Jurkat, Clone E6-1 (cell line): ENCODE measurements around the gene RPL36AL.
"Not testable (repeated sequence)": the region's sequence is repeated elsewhere in the genome, so short reads cannot be mapped to it uniquely, and the experiment has no call there.

Experiments
- DNase-seq: peaks from one replicate; pipeline ENCODE4 v3.0.0-alpha.2; 2011; ENCODE audit warnings: low read depth, low spot score
- H3K4me3 ChIP-seq: 2 replicates; pipeline ENCODE4 v1.5.1; 2011; ENCODE audit warnings: mild to moderate bottlenecking, low read length, control low read depth, moderate library complexity

The RPL36AL gene

DNA sequence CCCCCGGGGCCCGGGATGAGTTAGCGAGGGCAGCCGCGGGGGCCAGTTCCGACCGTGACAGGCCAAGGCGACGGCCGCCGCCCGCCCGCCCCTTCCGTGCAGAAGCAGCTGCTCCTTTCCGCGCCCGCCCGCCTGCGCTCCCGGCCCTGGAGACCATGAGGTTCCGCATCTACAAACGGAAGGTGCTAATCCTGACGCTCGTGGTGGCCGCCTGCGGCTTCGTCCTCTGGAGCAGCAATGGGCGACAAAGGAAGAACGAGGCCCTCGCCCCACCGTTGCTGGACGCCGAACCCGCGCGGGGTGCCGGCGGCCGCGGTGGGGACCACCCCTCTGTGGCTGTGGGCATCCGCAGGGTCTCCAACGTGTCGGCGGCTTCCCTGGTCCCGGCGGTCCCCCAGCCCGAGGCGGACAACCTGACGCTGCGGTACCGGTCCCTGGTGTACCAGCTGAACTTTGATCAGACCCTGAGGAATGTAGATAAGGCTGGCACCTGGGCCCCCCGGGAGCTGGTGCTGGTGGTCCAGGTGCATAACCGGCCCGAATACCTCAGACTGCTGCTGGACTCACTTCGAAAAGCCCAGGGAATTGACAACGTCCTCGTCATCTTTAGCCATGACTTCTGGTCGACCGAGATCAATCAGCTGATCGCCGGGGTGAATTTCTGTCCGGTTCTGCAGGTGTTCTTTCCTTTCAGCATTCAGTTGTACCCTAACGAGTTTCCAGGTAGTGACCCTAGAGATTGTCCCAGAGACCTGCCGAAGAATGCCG lies 872 bp upstream of the RPL36AL start:
- peak overlapping the region; percentile 74 for H3K4me3 ChIP-seq
- no peak for DNase-seq

GRCh38 chr14:49619730-49620129 lies 696 bp downstream of the RPL36AL start:
- peak overlapping the region; percentile 74 for H3K4me3 ChIP-seq
- no peak for DNase-seq

DNA sequence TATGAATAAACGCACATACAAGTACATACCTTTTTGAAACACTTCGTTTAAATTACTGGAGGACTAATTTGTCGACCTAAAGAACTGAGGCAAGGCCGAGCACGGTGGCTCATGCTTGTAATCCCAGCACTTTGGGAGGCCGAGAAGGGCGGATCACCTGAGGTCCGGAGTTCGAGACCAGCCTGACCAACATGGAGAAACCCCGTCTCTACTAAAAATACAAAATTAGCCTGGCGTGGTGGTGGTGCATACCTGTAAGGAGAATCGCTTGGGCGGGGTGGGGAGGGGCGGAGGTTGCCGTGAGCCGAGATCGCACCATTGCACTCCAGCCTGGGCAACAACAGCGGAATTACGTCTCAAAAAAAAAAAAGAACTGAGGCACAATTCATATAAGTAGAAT lies 1.2 kb downstream of the RPL36AL start:
- not testable (repeated sequence) for DNase-seq
- H3K4me3 ChIP-seq: peak overlapping the region; percentile 74

DNA sequence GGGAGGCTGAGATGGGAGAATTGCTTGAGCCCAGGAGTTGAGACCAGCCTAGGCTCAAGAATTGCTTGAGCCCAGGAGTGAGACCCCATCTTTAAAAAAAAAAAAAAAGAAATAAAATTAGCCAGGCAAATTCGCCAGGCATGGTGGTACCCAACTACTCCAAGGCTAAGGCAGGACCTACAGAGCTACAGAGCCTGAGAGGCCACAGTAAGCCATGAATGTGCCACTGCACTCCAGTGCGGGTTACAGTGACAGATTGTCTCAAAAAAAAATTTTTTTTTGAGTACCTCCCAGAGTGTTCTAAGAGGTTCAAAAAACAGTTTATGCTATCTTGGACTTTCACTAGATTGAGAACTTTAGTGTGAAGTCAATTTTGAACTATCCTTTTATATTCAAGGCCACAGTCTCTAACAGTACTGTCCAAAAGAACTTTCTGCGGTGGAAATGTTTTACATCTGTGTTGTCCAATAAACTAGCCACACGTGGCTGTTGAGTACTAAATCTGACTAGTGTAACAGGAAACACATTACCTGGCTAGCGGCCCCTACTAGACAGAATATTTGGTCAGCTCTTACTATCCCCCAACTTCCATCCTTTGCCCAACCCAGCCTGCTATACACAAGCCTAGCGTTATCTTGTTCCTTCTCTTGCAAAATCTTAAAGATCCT lies 2.4 kb downstream of the RPL36AL start:
- H3K4me3 ChIP-seq: no peak overlapping the region
- DNase-seq: no peak

GRCh38 chr14:49615776-49616175 lies 4.7 kb downstream of the RPL36AL start:
- no peak for DNase-seq

DNA sequence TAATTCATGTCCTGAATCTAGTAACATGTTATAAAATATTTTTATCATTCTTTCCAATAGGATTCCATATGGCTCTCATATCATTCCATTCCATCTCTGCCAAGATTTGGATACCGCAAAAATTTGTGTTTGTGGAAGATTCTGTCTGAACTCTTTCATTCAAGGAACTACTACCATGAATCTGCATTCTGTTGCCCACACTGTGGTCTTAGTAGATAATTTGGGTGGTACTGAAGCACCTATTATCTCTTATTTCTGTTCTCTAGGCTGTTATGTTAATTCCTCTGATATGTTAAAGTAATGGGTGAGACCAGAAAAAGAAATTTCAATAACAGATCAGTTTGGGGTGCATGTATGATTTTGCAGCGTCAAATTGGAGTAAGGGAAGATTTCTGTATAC lies 6.2 kb downstream of the RPL36AL start:
- DNase-seq: no peak
- no peak overlapping the region for H3K4me3 ChIP-seq

More at GRCh38 chr14:49615776-49616175, 4.7 kb downstream of the RPL36AL start:
- H3K4me3 ChIP-seq: no peak overlapping the region

GRCh38 chr14:49612671-49613070 lies 7.8 kb downstream of the RPL36AL start:
- no peak for DNase-seq
- no peak overlapping the region for H3K4me3 ChIP-seq

- DNase-seq: no peak
- H3K4me3 ChIP-seq: no peak overlapping the region
Measured at GRCh38 chr14:49612251-49612650, 8.2 kb downstream of the RPL36AL start.

DNA sequence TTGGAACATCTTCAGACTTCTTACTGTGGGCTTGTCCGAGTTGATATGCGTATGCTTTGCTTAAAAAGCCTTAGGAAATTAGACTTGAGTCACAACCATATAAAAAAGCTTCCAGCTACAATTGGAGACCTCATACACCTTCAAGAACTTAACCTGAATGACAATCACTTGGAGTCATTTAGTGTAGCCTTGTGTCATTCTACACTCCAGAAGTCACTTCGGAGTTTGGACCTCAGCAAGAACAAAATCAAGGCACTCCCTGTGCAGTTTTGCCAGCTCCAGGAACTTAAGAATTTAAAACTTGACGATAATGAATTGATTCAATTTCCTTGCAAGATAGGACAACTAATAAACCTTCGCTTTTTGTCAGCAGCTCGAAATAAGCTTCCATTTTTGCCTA lies 12.8 kb downstream of the RPL36AL start:
- no peak for DNase-seq
- no peak overlapping the region for H3K4me3 ChIP-seq

DNA sequence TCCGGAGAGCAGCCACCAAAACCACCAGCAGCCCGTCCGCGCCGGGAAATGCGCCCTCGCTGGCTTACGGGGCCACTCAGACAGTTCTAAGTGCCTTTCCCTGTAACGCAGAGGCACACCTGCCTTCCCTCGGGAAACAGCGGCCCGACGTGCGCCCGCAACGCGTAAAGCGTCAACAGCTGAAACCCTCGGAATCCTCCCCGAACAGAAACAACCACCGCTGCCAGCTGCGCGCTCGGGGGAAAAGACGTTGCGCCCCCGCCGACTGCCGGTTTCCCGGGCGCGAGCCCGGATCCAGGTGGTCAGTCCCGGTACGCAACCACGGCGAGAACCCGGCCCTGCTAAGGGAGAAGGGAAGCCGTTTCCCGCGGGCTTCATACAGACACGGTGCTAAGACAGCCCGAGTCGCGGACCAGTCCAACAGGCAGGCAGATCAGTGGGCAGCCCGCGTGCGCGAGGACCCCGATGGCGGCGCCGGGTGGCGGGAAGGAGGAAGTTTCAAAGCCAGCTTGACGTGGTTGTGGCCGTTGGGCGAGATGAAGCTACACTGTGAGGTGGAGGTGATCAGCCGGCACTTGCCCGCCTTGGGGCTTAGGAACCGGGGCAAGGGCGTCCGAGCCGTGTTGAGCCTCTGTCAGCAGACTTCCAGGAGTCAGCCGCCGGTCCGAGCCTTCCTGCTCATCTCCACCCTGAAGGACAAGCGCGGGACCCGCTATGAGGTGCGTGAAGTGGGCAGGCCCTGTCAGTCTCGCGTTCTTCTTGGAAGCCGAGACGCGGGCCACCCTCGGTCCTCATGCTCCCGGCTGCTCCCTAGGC lies 21.7 kb downstream of the RPL36AL start, which contains the start of gene LRR1:
TSS of gene LRR1 (plus strand) at position 456 of the 816 bp plus-strand sequence. CDS start at position 537, 81 bp downstream.
- peak within 1 kb of the TSS; percentile 98 for H3K4me3 ChIP-seq
- DNase-seq: peak; percentile 83

- DNase-seq: no peak
- peak overlapping the region; percentile 98 for H3K4me3 ChIP-seq
Measured at GRCh38 chr14:49598189-49598484, 22.3 kb downstream of the RPL36AL start.

GRCh38 chr14:49594347-49595091 lies 25.9 kb downstream of the RPL36AL start:
- peak; percentile 48 for DNase-seq
- no peak overlapping the region for H3K4me3 ChIP-seq

- no peak overlapping the region for H3K4me3 ChIP-seq
- no peak for DNase-seq
Measured at GRCh38 chr14:49593016-49593415, 27.4 kb downstream of the RPL36AL start.

GRCh38 chr14:49589387-49589786 lies 31.0 kb downstream of the RPL36AL start:
- no peak for DNase-seq
- H3K4me3 ChIP-seq: no peak overlapping the region

GRCh38 chr14:49586673-49587460 lies 33.6 kb downstream of the RPL36AL start:
- peak; percentile 84 for DNase-seq
- peak overlapping the region; percentile 98 for H3K4me3 ChIP-seq

- peak within 1 kb of the TSS; percentile 98 for H3K4me3 ChIP-seq
- DNase-seq: peak; percentile 100
Measured at GRCh38 chr14:49585803-49586672, 34.4 kb downstream of the RPL36AL start, which contains the start of gene RPS29. RPS29 (minus strand) TSS chr14:49586380; CDS start chr14:49586346, 34 bp downstream.

DNA sequence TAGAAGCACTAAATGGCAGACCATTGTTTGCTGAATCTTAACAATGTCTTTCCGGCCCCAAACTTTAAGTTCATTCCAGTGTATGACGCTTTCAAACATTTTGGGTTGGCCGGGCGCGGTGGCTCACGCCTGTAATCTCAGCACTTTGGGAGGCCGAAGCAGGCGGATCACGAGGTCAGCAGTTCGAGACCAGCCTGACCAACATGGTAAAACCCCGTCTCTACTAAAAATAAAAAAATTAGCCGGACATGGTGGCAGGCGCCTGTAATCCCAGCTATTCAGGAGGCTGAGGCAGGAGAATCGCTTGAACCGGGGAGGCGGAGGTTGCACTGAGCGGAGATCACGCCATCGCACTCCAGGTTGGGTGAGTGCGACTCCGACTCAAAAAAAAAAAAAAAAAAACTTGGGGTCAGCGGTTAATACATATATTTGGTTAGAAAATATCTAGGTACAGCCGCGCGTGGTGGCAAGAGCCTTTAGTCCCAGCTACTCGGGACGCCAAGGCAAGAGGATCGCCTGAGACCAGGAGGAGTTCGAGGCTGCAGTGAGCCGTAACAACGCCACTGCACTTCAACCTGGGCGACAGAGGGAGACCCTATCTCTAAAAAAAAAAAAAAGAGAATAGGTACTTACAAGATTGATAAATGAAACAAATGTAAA lies 35.3 kb downstream of the RPL36AL start:
- DNase-seq: not testable (repeated sequence)
- peak overlapping the region; percentile 98 for H3K4me3 ChIP-seq
